GM23338 (cell line): ENCODE results near the gene ZNF787. TPM values are rescaled to one million over a fixed set of nuclear protein-coding genes. Genes with fewer than 3 reads are reported as not detected.

Experiments used
- ATAC-seq: fragments of 200-7000 bp; cut with Tn5 transposase; 3 replicates; pipeline ENCODE4 v1.9.1; 2020
- DNase-seq: peaks from one replicate; pipeline ENCODE4 v3.0.0-alpha.2; 2015; ENCODE audit warnings: low spot score
- H2AFZ ChIP-seq: fragments of 200-600 bp; sonication (generic); 2 replicates; pipeline ENCODE4 v1.8.0; 2016; ENCODE audit warnings: antibody characterized with exemption, mild to moderate bottlenecking, moderate library complexity
- H3F3A ChIP-seq: fragments of 200-600 bp; sonication (generic); replicated peaks from 2 replicates; pipeline ENCODE4 v1.8.0; 2017; ENCODE audit warnings: antibody characterized with exemption, mixed run types, low read depth
- H3K27ac ChIP-seq: fragments of 200-600 bp; sonication (generic); 2 replicates; pipeline ENCODE4 v1.6.1; 2016; ENCODE audit warnings: low read depth
- H3K27me3 ChIP-seq: fragments of 200-600 bp; sonication (generic); 2 replicates; pipeline ENCODE4 v1.8.0; 2016; ENCODE audit warnings: mild to moderate bottlenecking, mixed run types, moderate library complexity; ENCODE audit not compliant: insufficient read depth
- H3K36me3 ChIP-seq: fragments of 200-600 bp; sonication (generic); 2 replicates; pipeline ENCODE4 v1.8.0; 2016; ENCODE audit warnings: mild to moderate bottlenecking; ENCODE audit not compliant: insufficient read depth
- H3K4me1 ChIP-seq: fragments of 200-600 bp; sonication (generic); 2 replicates; pipeline ENCODE4 v1.8.0; 2016; ENCODE audit warnings: mild to moderate bottlenecking, moderate library complexity; ENCODE audit not compliant: insufficient read depth
- H3K4me2 ChIP-seq: fragments of 200-600 bp; sonication (generic); 2 replicates; pipeline ENCODE4 v1.7.1; 2017; ENCODE audit warnings: mixed run types
- H3K4me3 ChIP-seq: fragments of 200-600 bp; sonication (generic); 2 replicates; pipeline ENCODE4 v1.6.1; 2016; ENCODE audit warnings: mixed run types
- H3K79me2 ChIP-seq: fragments of 200-600 bp; sonication (generic); replicated peaks from 2 replicates; pipeline ENCODE4 v1.8.0; 2017; ENCODE audit warnings: mild to moderate bottlenecking; ENCODE audit not compliant: insufficient read depth
- H3K9me2 ChIP-seq: fragments of 200-600 bp; sonication (generic); 2 replicates; pipeline ENCODE4 v1.8.0; 2017; ENCODE audit not compliant: insufficient read depth
- H4K20me1 ChIP-seq: fragments of 200-600 bp; sonication (generic); replicated peaks from 2 replicates; pipeline ENCODE4 v1.8.0; 2017; ENCODE audit warnings: mild to moderate bottlenecking; ENCODE audit not compliant: insufficient read depth
- H3K27ac Mint-ChIP-seq: 2 replicates; pipeline ENCODE4 v1.8.0; 2020; ENCODE audit warnings: inconsistent platforms, mild to moderate bottlenecking, moderate library complexity, mixed read lengths
- H3K27me3 Mint-ChIP-seq: 3 replicates; pipeline ENCODE4 v1.8.0; 2022; ENCODE audit warnings: low read depth, mild to moderate bottlenecking, moderate library complexity, mixed read lengths, inconsistent platforms; ENCODE audit not compliant: insufficient read depth, poor library complexity
- H3K36me3 Mint-ChIP-seq: 3 replicates; pipeline ENCODE4 v1.8.0; 2021; ENCODE audit warnings: low read depth, mild to moderate bottlenecking, inconsistent platforms, moderate library complexity, mixed read lengths
- H3K4me1 Mint-ChIP-seq: 3 replicates; pipeline ENCODE4 v1.8.0; 2020; ENCODE audit warnings: mild to moderate bottlenecking, inconsistent platforms, mixed read lengths
- H3K4me3 Mint-ChIP-seq: 3 replicates; pipeline ENCODE4 v1.8.0; 2021; ENCODE audit warnings: moderate library complexity, mild to moderate bottlenecking, inconsistent platforms, mixed read lengths
- H3K9me3 Mint-ChIP-seq: 3 replicates; pipeline ENCODE4 v1.8.0; 2020; ENCODE audit warnings: moderate library complexity, mild to moderate bottlenecking, inconsistent platforms, mixed read lengths
- CREB1 ChIP-seq: fragments of 250-450 bp; sonication (Bioruptor Pico); IDR thresholded peaks from 2 replicates; pipeline ENCODE4 v1.5.0; 2020; ENCODE audit warnings: low read depth, mild to moderate bottlenecking, moderate library complexity
- CTCF ChIP-seq, 2 experiments: fragments of 200-600 bp in 1 of 2; sonication (generic) in 1 of 2; conservative IDR thresholded peaks; 2 replicates each; pipeline versions ENCODE4 v1.5.1 to v1.6.1; 2016 to 2017; ENCODE audit warnings: antibody characterized with exemption in 2 of 2, low read depth in 2 of 2, mild to moderate bottlenecking in 2 of 2, moderate library complexity in 1 of 2
- ETS1 ChIP-seq: IDR thresholded peaks from 2 replicates; pipeline ENCODE4 v1.6.1; 2016; ENCODE audit warnings: antibody characterized with exemption
- EZH2 ChIP-seq: fragments of 200-600 bp; sonication (generic); IDR thresholded peaks from one replicate; pipeline ENCODE4 v1.8.0; 2017; ENCODE audit warnings: antibody characterized with exemption, mild to moderate bottlenecking, low read depth; ENCODE audit not compliant: unreplicated experiment
- EZH2phosphoT487 ChIP-seq: fragments of 200-600 bp; sonication (generic); IDR thresholded peaks from one replicate; pipeline ENCODE4 v1.8.1; 2018; ENCODE audit warnings: antibody characterized with exemption; ENCODE audit not compliant: unreplicated experiment
- JUNB ChIP-seq: IDR thresholded peaks from one replicate; pipeline ENCODE4 v1.6.1; 2016; ENCODE audit warnings: antibody characterized with exemption; ENCODE audit not compliant: unreplicated experiment
- NANOG ChIP-seq: IDR thresholded peaks from 2 replicates; pipeline ENCODE4 v1.6.1; 2016; ENCODE audit warnings: antibody characterized with exemption, borderline replicate concordance
- POLR2AphosphoS5 ChIP-seq: IDR thresholded peaks from 2 replicates; pipeline ENCODE4 v1.6.1; 2016; ENCODE audit warnings: antibody characterized with exemption, low read depth
- REST ChIP-seq: IDR thresholded peaks from one replicate; pipeline ENCODE4 v1.6.1; 2018; ENCODE audit warnings: antibody characterized with exemption; ENCODE audit not compliant: unreplicated experiment
- STAT1 ChIP-seq: IDR thresholded peaks from one replicate; pipeline ENCODE4 v1.6.1; 2016; ENCODE audit warnings: antibody characterized with exemption; ENCODE audit not compliant: unreplicated experiment
- ZNF114 ChIP-seq: fragments of 250-450 bp; sonication (Bioruptor Pico); IDR thresholded peaks from 2 replicates; pipeline ENCODE4 v1.5.0; 2020; ENCODE audit warnings: mild to moderate bottlenecking, moderate library complexity
- ZNF331 ChIP-seq: fragments of 250-450 bp; sonication (Bioruptor Pico); IDR thresholded peaks from 2 replicates; pipeline ENCODE4 v1.5.0; 2020; ENCODE audit warnings: low read depth, mild to moderate bottlenecking, moderate library complexity
- ZNF462 ChIP-seq: fragments of 250-450 bp; sonication (Bioruptor Pico); IDR thresholded peaks from 2 replicates; pipeline ENCODE4 v1.5.0; 2020; ENCODE audit warnings: mild to moderate bottlenecking, moderate library complexity
- polyA plus RNA-seq: library from polyadenylated mRNA; unstranded; fragments of >200 nt; fragmentation: Nextera tagmentation; extraction: Ambion mirVana; gene quantifications from 2 replicates; pipeline ENCODE4 v1.2.1, GENCODE V29; 2016
- total RNA-seq: library from RNA; depleted of rRNA; stranded (reverse); fragments of >200 nt; shearing (Covaris generic); gene quantifications from 2 replicates; pipeline ENCODE4 v1.2.3, GENCODE V29; 2014

ZNF787 gene
- total and polyA plus RNA-seq, 2 experiments from 2014 or later: 12.5 to 44.6 TPM

GRCh38 chr19:56138069-56138468, 17.0 kb upstream of the ZNF787 start:
- H2AFZ ChIP-seq: peak overlapping the region; percentile 97; the same call in 1 of the 2 replicates
- ATAC-seq: no peak
- no peaks in the 10 kb centered on the region for H4K20me1 ChIP-seq
- H3K4me1 Mint-ChIP-seq: peaks cover 41% of the 10 kb centered on the region
- H3K36me3 ChIP-seq: no peaks in the 10 kb centered on the region
- H3K27ac ChIP-seq: no peak overlapping the region
- peaks cover 23% of the 10 kb centered on the region for H3F3A ChIP-seq
- H3K4me1 ChIP-seq: peaks cover 36% of the 10 kb centered on the region
- no peak overlapping the region for H3K4me3 ChIP-seq
- no peaks in the 10 kb centered on the region; the same call in 2 of the 3 replicates for H3K36me3 Mint-ChIP-seq
- TF ChIP-seq ZNF331 (CRISPR knock-in tag): no peak
- no peak for TF ChIP-seq REST
- TF ChIP-seq CTCF (conservative IDR thresholded peaks at IDR 0.05; ENCODE audit: low read depth in 2 of 2): no peak
- no peak for TF ChIP-seq ZNF114
- no peak for TF ChIP-seq ETS1
- no peak for TF ChIP-seq NANOG
- no peak for TF ChIP-seq CREB1 (CRISPR knock-in tag)
- TF ChIP-seq STAT1: no peak
- no peak for TF ChIP-seq JUNB
- no peak for TF ChIP-seq EZH2phosphoT487
- no peak for TF ChIP-seq POLR2AphosphoS5
- no peak for TF ChIP-seq EZH2
- no peak for TF ChIP-seq ZNF462 (CRISPR knock-in tag)
- H3K4me2 ChIP-seq: no peak overlapping the region
- H3K79me2 ChIP-seq: peaks cover 15% of the 10 kb centered on the region
- H3K27me3 Mint-ChIP-seq: peaks cover 19% of the 10 kb centered on the region
- no peak for DNase-seq
- no peak overlapping the region for H3K27ac Mint-ChIP-seq
- no peaks in the 10 kb centered on the region for H3K27me3 ChIP-seq
- no peak overlapping the region for H3K4me3 Mint-ChIP-seq
- H3K9me3 Mint-ChIP-seq: no peaks in the 10 kb centered on the region; the same call in 2 of the 3 replicates
- no peaks in the 10 kb centered on the region for H3K9me2 ChIP-seq
